HUES64 (cell line): ENCODE data around the gene GABRA5.

ENCODE experiments used
- H3K27ac ChIP-seq: 2 replicates; pipeline ENCODE4 v1.7.0; 2013; ENCODE audit warnings: low read depth, low read length, inconsistent platforms
- H3K27me3 ChIP-seq: 2 replicates; pipeline ENCODE4 v1.6.1; 2013; ENCODE audit warnings: mild to moderate bottlenecking, low read length; ENCODE audit not compliant: insufficient read depth
- H3K36me3 ChIP-seq: 2 replicates; pipeline ENCODE4 v1.6.1; 2013; ENCODE audit warnings: mild to moderate bottlenecking, low read length; ENCODE audit not compliant: insufficient read depth
- H3K4me1 ChIP-seq: 2 replicates; pipeline ENCODE4 v1.6.1; 2013; ENCODE audit warnings: mild to moderate bottlenecking, low read length, moderate library complexity; ENCODE audit not compliant: insufficient read depth
- H3K4me3 ChIP-seq: 2 replicates; pipeline ENCODE4 v1.5.1; 2013; ENCODE audit warnings: mild to moderate bottlenecking, low read length, moderate library complexity
- H3K9ac ChIP-seq: 2 replicates; pipeline ENCODE4 v1.6.1; 2013; ENCODE audit warnings: mild to moderate bottlenecking, low read depth, low read length
- H3K9me3 ChIP-seq: 2 replicates; pipeline ENCODE4 v1.6.1; 2013; ENCODE audit warnings: low read depth, low read length; ENCODE audit not compliant: insufficient read depth
- WGBS: fragments of 150-250, 120-280 bp; methylation state at CpG from one replicate; pipeline ENCODE4 v1.1.7; 2013; ENCODE audit warnings: missing lambda C conversion rate; 5-methylcytosine and 5-hydroxymethylcytosine counted together

The GABRA5 gene

DNA sequence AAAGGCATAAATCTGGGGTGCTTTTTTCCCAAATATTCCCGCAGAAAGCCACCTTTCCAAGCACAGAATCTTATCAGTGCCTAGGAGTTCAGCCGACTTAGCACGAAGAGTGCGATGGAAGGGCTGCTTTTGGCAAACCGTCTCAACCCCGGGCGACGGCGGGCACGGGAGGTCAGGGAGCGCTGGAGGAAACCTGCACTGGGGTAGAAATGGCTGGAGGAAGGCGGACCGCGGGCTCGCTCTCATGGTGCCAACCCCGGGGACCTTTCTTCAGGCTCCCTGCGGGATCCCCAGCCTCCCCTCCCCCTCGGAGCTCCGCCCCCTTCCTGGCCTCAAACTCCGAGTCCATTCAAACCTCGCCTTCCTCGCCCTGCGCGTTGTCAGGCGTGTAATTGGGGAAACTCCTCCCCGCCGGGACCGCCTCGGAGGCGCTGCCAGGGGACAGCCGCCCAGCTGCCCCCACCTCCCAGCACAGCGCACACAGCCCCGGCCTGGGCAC is 103.9 kb downstream of the GABRA5 start, which contains the start of gene GABRG3:
GABRG3 (plus strand) TSS at position 470 of the 499 bp plus-strand sequence.
- WGBS = under 1% methylated on average over 33 of the region's 33 CpGs
- peak within 1 kb of the TSS; percentile 64 for H3K4me3 ChIP-seq
- no peaks in the 10 kb centered on the region for H3K36me3 ChIP-seq
- H3K27ac ChIP-seq = no peak within 1 kb of the TSS
- no peaks in the 10 kb centered on the region for H3K9me3 ChIP-seq
- peaks cover 79% of the 10 kb centered on the region for H3K27me3 ChIP-seq
- no peak within 1 kb of the TSS; the same call in 1 of the 2 replicates for H3K9ac ChIP-seq
- H3K4me1 ChIP-seq = peaks cover 12% of the 10 kb centered on the region; the same call in 1 of the 2 replicates

DNA sequence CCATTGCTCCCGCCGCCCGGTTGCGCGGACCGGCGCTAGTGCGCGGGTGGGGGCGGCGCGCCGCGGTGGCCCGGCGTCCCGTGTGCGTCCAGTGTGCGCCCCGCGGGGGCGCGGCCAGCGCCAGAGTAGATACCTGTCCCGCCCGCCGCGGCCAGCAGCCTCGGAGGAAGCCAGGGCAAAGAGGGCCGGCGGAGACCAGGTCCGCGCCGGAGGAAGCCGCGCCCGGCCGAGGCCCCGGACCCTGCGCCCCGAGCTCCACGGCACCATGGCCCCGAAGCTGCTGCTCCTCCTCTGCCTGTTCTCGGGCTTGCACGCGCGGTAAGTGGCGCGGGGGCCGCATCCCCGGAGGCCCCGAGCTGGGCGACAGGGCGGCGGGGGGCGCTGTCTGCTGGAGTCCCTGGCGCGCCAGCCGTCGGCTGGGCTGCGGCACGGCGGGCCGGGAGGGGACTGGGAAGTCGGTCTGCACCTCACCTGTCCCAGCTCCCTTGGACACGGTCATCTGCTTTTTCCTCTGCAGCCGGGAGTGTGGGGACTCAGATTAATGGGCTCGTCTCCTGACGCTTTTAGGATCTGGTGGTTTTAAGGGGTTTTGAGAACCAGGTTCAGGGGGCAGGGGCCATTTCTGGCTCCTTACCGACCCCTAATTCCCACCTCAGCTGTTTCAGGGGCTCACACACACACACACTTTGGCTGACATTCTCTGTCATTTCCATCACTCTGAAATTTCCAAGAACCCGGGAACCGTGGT is 104.6 kb downstream of the GABRA5 start:
- WGBS = 4% methylated on average over 72 of the region's 72 CpGs
- no peak overlapping the region for H3K27ac ChIP-seq
- H3K27me3 ChIP-seq = peaks cover 72% of the 10 kb centered on the region
- no peaks in the 10 kb centered on the region for H3K36me3 ChIP-seq
- peak overlapping the region; percentile 64 for H3K4me3 ChIP-seq
- peaks cover 12% of the 10 kb centered on the region; the same call in 1 of the 2 replicates for H3K4me1 ChIP-seq
- no peaks in the 10 kb centered on the region for H3K9me3 ChIP-seq
- H3K9ac ChIP-seq = no peak overlapping the region; the same call in 1 of the 2 replicates

DNA sequence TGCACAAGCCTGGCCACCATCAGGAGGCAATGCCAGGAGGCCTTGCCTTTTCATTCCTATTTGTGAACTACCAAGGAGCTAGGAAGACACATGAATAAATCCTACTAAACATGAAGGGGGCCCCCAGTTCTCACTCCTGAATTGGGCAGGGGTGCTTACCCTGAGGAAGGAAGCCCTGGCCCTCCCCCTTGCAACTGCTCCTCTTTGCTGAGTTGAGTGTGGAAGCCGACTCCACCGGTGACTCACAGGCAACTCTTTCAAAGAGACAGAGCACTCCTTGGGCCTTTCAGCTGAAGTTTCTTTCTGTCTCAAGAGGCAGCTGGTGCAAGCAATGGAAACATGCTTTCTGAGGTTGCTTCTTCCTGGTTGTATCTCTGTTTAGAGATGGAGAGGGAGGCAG is 105.8 kb downstream of the GABRA5 start:
- H3K9ac ChIP-seq = no peak overlapping the region
- peaks cover 60% of the 10 kb centered on the region for H3K27me3 ChIP-seq
- no peaks in the 10 kb centered on the region for H3K9me3 ChIP-seq
- H3K36me3 ChIP-seq = no peaks in the 10 kb centered on the region
- no peak overlapping the region for H3K27ac ChIP-seq
- WGBS = 45% methylated on average over 2 of the region's 2 CpGs
- H3K4me3 ChIP-seq = no peak overlapping the region
- H3K4me1 ChIP-seq = peaks cover 12% of the 10 kb centered on the region; the same call in 1 of the 2 replicates

DNA sequence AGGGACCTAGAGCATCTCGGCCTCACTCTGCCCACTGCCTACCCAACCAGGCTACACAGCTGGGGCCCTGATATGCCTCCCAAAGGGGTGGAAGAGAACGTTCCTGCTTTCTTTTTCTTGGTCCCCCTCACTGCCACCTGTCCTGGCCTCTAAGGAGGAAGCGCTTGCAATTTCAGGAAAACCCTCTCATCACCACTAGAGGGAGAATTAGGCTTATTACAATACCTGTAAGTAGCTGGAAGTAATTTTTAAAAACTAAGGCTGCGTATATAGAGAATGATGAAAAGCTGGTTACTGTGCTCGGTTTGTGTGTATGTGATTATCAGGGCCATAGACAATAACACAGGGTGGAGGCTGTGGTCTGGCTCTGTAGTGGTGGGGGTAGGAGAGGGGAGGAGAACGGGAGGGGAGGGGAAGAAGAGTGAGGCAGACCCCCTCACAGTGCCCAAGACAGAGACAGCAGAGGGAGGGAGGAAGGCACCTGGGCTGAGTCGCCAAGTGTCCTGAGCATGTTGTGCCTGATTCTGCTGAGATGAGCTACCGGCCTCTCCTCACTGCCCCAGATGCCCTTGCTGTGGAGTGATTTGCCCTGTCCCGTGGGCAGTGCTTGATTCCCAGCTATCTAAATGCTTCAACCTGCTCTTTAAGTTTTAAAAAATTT is 107.4 kb downstream of the GABRA5 start:
- no peaks in the 10 kb centered on the region for H3K9me3 ChIP-seq
- H3K27me3 ChIP-seq = peaks cover 47% of the 10 kb centered on the region
- peaks cover 12% of the 10 kb centered on the region; the same call in 1 of the 2 replicates for H3K4me1 ChIP-seq
- 45% methylated on average over 9 of the region's 9 CpGs for WGBS
- no peak overlapping the region for H3K4me3 ChIP-seq
- H3K27ac ChIP-seq = no peak overlapping the region
- no peaks in the 10 kb centered on the region for H3K36me3 ChIP-seq
- no peak overlapping the region for H3K9ac ChIP-seq

DNA sequence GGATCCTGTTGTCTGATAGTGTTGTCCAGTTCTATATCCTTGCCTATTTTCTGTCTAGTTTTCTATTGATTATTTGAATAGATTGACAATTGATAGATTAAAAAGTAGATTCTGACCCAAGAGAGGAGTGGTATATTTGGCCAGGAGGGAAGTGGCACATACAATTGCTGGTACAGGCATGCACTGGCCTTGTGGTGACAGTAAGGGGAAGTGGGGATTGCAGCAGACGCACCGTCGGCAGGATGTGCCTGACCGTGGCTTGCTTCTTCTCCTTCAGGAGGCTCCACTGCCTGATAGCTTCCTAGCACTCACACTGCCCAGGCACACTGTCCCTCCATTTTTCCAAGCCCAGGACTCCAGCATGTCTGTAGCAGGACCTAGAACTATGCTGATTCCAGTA is 114.6 kb downstream of the GABRA5 start:
- Histone ChIP-seq H3K4me1 (no peaks in the 10 kb centered on the region), H3K27me3 (no peaks in the 10 kb centered on the region), H3K9ac (no peak overlapping the region), H3K36me3 (no peaks in the 10 kb centered on the region), H3K4me3 (no peak overlapping the region), H3K27ac (no peak overlapping the region), H3K9me3 (no peaks in the 10 kb centered on the region)
- WGBS = 92% methylated on average over 4 of the region's 4 CpGs

DNA sequence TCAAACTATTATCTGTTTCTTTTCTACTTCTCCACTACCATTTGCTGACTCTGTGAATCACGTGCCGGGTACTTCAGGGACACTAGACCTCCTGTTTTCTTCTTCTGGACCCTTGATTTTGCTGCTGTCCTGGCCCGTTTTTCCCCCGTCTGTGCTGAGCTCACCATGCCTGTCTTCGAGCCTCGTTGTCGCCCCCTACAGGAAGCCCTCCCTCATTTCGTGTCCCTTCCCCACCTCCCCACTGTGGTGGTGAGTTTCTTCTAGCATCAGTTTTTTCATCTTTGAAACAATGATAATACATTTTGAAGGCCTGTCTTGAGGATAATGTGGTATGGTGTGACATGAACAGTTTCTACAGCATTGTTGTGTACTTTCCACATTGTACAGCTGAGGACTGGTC is 117.0 kb downstream of the GABRA5 start:
- Histone ChIP-seq H3K9me3 (no peaks in the 10 kb centered on the region), H3K36me3 (no peaks in the 10 kb centered on the region), H3K9ac (no peak overlapping the region), H3K4me3 (no peak overlapping the region), H3K27me3 (no peaks in the 10 kb centered on the region), H3K27ac (no peak overlapping the region), H3K4me1 (no peaks in the 10 kb centered on the region)
- WGBS = 86% methylated on average over 7 of the region's 8 CpGs

DNA sequence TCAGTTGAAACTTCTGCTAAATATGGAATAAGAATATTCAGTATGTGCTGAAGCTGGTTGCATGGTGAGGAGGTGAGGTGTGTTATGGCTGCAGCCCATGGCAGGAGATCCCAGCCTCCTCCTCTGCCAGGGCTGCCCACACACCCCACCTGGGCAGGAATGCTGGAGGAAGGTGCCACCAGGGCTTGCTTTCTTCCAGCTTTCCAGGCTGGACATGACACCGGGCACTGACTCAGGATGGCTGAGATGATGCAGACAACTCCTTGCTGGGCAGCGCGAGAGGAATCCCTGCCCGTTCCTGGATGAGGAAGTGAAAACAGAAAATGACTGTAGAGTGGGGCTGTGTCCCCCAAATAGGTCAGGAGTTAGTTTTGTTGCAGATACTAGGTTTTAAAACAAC is 118.2 kb downstream of the GABRA5 start:
- Histone ChIP-seq H3K36me3 (no peaks in the 10 kb centered on the region), H3K9me3 (no peaks in the 10 kb centered on the region), H3K9ac (no peak overlapping the region), H3K27me3 (no peaks in the 10 kb centered on the region), H3K27ac (no peak overlapping the region), H3K4me1 (no peaks in the 10 kb centered on the region), H3K4me3 (no peak overlapping the region)
- WGBS = 91% methylated on average over 4 of the region's 4 CpGs

DNA sequence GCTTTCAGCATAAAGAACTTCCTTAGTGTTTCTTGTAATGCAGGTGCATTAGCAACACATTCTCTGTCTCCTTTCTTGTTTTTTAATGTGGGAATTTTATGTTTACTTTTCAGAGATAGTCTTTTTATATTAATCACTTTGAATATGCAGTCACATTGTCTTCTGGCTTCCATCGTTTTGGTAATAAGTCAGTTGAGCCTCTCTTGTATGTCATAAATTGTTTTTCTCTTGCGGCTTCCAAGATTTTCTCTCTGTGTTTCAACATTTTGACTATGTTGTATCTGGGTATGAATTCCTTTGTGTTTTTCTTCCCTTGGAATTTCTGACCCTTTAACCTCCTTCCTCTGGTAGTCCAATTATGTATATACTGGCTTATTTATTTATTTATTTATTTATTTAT is 129.4 kb downstream of the GABRA5 start:
- 92% methylated on average over 2 of the region's 2 CpGs for WGBS
- H3K4me3 ChIP-seq = no peak overlapping the region
- H3K27ac ChIP-seq = no peak overlapping the region
- no peaks in the 10 kb centered on the region for H3K36me3 ChIP-seq
- no peaks in the 10 kb centered on the region for H3K27me3 ChIP-seq
- H3K9ac ChIP-seq = no peak overlapping the region
- peaks cover 25% of the 10 kb centered on the region; the same call in 1 of the 2 replicates for H3K9me3 ChIP-seq
- no peaks in the 10 kb centered on the region for H3K4me1 ChIP-seq
